Cerebellar cortex (tissue), 1 donor: Measurements from ENCODE around the gene FAM53A.

Experiments used
- DNase-seq: peaks from one replicate; pipeline ENCODE4 v3.0.0-alpha.2; 2015; ENCODE audit warnings: low spot score

The FAM53A gene

DNA sequence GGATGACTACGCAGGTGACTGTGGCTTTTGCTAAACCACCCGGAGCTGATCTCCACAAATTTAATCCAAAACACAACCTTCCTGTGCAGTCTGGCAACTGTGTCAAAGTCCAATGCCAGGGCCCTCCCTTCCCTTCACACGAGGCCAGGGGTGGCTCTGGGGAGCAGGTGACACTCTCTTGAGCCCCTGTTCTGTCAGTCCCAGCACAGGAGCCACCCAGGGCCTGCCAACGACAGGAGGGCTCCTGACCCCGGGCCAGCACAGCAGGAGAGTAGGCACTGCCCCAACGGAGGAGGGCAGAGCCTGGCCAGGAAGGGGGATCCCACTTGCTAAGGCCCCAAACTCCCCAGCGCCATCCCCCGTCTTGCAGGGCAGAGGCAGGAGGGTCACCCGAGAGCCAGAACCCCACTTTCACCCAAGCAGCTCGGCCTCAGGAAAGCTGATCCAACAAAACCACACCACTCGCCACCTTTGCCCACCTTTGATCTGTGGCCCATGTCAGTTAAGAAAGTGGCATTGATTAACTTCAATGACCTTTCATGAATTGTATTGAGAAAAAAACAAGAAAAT, 44.7 kb downstream of the FAM53A start:
- no peak for DNase-seq

DNA sequence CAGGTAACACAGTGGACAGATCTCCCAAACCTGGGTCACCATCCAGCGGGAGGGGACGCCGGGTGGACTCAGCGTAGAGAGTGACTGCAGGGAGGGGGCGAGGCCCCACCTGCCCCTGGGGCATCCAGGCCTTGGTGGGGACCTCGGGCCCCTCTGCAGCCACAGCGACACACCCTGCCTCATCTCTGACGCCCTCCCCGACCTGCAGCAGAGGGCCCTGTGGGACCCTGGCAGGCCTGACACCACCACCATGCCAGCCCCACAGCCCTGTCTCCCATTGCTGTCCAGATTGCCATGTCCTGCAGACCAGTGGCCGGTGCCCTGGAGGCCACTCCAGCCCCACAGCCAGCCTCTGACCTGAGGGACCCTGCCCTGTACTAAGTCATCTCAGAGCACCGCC, 45.2 kb downstream of the FAM53A start:
- no peak for DNase-seq

DNA sequence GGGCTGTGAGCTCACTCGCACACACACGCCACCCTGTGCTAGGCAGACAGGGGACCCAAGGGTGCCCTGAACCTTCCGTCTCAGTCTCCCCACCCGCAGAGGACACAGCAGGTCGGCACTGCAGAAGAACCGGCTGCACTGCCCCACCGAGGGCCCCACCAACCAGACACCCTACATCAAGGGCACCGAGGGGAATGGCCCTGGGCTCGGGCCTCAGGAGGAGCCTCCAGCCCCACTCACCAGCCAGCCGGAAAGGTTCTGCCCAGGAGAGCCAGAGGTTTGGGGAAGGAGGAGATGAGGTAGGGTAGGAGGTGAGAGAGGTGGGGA, 45.9 kb downstream of the FAM53A start:
- no peak for DNase-seq

DNA sequence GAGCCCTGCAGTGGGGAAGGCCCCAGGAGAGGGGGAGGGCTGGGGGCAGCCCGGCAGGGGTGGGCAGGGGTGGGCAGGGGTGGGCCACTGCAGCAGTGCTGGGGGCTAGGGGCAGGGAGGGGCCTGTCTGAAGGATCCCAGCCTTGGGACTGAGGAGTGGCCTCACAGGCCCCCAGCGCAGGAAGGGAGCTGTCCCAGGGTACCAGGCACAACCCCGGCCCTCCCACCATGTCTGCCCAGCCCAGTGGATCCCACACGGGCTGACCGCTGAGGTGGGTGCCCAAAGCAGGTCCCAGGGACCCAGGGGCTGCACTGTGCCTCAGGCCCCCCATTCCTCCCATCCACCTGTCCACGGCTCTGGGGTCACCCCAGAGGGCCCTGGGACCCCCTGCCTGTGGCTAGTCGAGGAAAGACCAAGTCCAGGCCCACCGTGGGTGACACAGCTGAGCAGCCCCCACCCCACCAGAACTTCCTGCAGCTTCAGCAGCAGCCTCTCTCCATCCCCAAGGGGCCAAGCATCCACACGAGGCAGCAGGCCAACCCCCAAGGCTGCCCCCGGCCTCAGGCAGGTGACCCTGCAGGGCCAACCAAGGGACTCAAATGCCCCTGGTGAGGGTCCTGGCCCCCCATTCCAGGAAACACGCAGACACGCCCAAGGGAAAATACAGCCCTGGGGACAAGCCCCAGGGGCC, 46.4 kb downstream of the FAM53A start:
- DNase-seq = no peak

DNA sequence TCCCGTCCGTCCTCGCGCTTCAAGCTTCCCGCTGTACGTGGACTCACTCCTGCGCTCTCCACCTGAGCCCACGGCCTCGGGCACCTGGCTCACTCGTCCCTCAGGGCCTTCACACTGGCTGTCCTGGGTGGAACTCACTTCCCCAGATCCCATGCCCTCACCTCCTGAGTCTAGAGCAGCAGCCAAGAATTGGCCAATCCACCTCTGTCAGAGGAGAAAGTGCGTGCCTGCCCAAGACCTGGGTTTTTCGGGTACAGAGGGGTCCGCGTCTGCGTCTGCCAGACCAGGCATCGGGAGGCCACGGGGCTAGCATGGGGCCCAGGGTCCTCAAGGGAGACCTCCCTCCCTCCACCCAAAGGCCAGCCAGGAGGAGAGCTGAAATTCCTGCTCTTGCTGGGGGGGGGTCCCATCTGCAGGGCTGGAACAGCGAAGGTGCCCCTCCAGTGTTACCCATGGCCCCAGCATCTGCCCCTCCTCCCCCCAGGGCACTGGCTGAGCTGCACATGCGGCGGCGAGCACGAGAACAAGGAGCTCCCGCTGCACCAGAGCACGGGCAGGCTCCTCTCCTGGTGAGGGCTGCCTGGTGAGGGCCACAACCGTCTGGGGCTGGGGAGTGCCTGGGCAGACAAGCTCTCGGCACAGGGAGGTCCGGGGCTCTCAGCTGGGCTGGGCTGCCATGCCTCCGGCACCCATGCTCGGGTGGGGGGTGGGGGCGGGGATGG, 47.5 kb downstream of the FAM53A start:
- DNase-seq = no peak

DNA sequence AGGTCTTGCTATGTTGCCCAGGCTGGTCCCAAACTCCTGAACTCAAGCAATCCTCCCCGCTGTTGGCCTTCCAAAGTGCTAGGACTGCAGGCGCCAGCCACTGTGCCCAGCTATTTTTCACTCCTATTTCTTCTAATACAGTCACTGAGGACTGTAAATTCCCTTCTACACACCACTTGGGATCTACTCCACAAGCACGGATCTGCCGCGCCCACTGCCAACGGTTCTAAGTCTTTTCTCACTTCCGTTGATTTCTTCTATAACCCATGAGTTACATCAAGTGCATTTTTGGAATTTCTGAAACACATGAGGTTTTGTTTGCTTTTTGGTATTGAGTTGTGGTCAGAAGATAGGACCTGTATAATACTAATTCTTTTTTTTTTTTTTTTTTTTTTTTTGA, 48.6 kb downstream of the FAM53A start:
- DNase-seq = no peak

DNA sequence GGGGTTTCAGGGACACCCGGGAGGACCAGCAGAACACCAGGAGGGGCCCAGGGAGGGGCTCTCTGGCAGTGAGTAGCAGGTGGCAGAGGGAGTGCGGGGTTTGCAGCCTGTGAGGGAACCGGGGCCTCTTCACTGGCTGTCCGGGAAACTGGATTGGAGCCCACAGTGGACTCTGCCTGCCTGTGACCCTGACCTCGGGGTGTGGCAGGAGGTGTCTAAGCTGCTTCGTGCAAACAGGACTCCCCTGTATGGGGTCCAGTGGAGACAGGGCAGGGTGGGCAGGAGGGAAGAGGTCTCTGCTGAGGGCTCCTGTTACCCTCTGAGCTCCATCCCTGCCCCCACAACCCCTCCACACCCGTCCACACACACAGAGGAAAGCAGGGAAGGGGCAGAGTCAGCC, 50.1 kb downstream of the FAM53A start:
- no peak for DNase-seq

DNA sequence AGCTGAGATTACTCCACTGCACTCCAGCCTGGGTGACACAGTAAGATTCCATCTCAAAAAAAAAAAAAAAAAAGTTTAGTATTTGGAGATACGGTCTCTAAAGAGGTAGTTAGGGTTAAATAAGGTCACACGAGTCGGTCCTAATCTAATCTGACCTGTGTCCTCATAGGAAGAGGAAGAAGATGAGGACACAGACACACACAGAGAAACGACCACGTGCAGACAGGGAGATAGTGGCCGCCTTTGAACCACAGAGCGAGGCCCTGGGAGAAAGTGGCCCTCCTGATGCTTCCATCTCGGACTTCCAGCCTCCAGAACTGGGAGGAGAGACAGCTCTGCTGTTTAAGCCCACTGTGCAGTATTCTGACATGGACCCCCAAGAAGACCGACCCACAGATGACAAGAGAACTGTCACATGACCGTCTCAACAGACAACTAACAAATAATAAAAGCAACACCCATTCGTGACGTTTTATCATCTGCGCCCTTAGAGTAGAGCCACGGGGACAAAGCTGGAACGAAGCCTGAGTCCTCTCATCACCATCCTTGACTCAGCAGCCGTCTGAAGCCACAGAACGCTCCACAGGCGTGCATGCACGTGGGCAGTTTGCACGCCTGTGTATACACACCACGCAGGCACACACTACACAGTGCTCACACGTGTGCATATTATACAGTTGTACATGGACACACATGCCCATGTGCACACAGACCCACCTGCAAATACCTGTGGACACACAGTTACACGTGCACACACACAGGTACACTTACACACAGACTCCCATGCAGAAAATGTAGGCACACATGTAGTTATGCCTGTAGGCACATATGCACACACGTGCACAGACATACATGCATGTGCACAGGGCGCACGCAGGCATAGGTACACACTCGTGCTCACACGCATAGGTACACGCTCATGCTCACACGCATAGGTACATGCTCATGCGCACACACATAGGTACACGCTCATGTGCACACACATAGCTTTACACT, 51.7 kb downstream of the FAM53A start:
- no peak for DNase-seq

DNA sequence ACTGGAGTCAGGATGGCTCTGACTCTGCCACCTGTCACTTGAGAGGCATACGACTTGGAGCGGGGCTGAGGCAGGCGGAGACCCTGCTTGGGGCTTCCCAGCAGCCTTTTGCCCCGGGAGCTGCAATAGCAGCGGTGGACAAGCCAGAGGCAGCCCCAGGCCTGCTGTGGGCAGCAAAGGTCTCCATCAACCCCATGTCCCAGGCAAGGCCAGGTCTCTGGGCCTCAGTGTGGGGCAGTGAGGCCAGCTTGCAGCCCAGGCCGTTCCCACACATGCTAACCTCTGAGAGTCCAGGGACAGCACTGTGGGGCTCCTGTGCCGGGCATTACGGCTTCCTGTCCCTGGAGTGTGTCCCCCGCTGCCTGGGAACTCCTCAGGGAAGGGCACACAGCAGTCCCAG, 53.0 kb downstream of the FAM53A start:
- no peak for DNase-seq

DNA sequence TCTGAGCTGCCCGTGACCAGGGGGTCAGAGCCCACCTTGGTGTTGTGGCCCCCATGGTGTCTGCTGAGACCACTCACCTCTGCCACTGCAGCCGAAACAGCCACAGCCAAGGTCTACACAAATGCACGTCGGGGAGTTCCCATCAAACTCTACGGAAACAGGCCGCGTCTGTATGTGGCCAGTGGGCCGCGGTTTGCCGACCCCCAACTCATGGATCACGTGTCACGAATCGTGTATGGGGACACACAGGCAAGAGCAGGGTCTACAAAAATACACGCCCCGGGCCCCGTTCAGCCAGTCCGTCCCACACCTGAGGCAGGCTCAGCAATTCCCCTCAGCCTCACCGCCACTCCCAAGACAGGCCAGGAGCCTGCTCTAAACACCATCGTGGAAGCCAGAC, 53.8 kb downstream of the FAM53A start:
- no peak for DNase-seq

DNA sequence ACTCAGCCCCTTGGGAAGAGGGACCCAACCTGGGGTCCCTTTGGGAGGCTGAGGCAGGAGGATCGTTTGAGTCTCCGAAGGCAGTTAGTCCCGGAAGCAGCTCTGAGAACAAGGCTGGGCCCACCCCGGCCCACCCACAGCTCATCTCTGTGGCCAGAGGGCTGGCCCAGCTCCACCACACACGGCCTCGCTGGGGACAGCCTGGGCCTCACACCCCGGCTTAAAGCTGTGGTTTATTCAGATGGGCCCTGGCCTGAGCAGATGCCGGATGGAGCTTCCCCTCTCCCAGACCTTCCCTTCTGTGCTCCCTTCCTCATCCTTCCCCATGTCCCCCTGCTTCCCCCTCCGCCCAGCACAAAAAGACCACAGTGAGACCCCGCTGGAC, 54.4 kb downstream of the FAM53A start:
- no peak for DNase-seq

DNA sequence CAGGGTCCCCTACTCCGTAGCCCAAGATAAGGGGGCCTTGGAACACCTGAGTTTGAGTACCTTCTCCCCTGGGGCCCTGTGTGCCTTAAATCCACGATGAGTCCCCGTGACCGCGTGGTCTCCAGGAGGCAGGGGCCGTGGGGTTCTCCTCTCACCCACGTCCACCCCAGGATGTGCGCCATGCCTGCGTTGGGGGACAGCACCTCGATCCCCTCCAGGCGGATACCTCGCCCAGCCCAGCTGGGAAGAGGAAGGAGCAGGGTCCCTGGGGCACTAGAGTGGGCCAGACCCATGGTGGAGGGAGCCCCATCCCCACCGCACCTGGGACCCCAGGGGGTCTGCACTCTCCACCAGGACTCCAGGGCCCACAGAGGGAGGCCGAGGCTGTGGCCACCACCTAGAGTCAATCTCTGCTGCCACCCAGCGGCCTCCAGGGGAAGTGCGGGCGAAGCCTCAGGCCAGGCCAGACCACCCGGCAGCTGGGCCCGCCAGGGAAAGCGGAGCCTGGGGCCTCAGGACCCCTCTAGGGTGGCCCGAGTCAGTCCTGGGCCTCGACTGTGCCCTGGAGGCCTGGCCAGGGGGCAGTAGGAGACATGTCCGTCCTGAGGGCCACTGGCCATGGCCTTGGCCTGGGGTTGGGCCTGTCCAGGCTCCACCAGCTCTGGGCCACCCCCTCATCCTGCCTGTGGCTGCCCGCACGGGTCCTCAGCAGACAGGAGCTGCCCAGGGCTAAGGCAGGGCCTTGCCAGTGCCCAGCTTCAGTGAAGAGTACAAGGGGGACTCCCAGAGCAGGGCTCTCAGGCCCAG, 55.0 kb downstream of the FAM53A start:
- peak; percentile 52 for DNase-seq

DNA sequence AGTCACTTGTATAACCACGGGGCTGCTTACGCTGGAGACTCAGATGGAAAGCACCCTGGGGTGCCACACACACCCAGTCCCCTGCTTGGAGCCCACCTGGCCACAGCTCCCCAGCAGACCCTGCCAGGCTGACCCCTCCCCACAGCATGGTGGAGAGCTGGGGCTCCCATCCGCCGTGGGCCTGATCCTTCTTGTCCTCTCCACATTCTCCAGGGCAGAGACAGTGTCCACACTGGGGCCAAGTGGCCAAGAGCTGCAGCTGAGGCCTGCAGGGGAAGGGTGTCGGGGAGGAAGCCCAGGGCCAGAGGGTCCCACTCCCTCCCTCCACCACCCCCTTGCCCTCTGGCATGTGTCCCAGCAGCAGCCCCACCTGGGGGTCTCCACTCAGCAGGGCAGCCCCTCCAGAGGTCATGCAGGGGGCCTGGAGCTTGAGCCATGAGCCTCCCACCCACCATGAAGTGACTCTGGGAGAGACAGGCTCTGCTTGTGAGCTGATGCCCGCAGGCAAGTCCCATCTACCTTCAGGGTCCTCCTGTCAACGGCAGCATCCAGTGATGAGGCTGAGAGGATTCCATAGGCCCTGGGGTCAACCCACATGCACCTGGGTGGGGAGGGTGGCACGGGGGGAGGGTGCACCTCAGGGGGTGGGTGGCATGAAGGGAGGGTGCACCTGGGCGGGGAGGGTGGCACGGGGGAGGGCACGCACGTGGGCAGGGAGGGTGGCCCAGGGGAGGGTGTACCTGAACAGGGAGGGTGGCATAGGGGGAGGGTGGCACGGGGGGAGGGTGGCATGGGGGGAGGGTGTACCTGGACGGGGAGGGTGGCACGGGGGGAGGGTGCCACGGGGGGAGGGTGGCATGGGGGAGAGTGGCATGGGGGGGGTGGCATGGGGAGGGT, 56.4 kb downstream of the FAM53A start:
- no peak for DNase-seq

DNA sequence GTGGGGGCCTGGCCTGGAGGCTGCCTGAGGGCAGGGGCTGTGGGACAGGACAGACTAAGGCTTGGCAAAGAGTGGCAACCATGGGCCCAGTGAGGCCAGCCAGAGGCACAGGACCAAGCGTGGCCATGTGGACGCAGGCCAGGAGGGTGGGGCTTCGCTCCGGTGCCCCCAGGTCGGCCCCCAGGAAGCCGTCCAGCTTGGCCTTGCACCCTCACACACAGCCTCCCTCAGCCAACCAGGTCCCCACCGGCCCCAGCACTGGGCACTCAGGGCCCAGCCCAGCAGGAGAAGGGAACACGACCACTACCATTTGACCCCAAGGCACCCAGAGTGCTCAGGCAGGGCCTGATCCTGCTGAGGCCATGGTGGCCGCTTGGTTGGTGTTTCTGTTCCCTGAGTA, 57.2 kb downstream of the FAM53A start:
- no peak for DNase-seq

DNA sequence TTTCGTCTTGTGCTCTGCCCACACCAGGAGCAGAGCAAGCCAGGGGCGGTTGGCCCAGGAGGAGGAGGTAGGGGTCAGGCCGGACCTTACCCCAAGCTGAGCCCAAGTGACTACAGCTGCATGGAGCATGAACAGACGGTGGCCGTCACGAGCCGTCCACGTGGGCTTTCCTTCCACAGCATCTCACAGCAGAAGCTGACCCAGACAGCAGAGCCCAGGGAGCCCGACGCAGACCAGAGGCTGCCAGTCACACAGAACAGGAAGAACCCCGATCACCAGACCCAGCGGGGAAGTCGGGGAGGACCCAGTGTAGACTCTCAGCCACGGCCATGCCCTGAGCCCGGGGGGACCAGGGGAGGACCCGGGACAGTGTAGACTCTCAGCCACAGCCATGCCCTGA, 58.0 kb downstream of the FAM53A start:
- DNase-seq = no peak

DNA sequence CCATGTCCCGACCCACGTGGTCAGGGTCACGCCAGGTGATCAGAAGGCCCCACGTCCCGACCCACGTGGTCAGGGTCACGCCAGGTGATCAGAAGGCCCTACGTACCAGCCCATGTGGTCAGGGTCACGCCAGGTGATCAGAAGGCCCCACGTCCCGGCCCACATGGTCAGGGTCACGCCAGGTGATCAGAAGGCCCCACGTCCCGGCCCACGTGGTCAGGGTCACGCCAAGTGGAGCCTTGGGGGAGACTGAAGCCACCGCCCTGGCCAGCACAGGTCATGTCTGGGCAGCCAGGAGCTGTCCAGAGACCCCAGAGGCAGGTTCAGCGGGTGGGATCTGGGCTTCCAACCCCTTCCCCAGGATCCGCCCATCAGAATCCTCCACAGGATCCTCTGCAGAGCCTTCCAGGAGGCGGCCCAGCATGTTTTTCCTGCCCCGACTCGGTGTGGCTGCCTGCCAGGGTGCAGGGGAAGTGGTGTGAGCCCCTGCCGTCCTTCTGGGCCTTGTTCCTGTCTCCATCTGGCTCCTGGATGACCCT, 58.4 kb downstream of the FAM53A start:
- no peak for DNase-seq

DNA sequence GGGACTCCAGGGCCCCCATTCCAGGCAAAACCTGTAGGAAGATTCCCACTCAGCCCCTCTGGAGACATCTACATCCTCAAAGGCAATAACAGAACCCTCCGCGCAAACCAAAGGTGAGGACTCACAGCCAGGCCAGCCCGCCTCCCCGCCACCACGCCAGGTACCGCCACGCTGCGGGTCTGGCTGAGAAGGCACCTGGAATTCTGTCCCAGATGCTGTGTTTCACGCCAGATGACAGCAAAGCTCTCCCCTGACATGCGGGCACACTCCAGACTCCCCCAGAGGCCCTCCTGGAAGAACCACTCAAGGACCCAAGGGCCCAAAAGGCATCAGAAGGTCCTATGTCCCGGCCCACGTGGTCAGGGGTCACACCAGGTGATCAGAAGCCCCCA, 59.6 kb downstream of the FAM53A start:
- DNase-seq = no peak

DNA sequence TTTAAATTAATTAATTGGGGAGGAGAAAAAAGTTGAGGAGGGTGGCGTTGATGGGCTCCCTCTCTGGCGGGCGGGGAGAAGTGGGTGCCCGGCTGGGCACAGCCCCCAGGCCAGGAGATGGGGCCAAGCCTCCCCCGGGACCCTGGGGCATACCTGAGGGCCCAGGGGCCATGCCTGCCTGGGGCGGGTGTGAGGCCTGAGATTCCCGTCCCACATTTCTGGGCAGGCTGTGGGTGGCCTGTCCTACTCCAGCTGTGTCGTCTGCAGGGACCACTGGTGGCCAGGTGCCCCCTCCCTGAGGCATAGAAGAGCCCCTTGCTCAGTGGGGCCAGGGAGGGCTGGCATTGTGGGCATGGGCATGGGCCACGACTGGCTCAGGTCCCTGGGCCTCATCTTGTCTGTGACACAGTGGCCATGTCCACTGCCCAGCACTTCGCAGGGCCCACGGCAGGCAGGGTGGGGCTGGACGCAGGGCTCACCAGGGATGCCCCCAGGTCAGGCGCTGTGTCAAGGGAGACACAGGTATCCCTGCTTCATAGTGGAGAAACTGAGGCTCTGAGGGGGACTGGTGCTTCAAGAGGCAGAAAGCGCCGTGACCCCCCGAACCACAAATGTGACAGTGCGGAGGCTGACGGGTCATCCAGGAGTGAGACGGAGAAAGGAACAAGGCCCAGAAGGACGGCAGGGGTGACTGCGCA, 60.1 kb downstream of the FAM53A start:
- no peak for DNase-seq

DNA sequence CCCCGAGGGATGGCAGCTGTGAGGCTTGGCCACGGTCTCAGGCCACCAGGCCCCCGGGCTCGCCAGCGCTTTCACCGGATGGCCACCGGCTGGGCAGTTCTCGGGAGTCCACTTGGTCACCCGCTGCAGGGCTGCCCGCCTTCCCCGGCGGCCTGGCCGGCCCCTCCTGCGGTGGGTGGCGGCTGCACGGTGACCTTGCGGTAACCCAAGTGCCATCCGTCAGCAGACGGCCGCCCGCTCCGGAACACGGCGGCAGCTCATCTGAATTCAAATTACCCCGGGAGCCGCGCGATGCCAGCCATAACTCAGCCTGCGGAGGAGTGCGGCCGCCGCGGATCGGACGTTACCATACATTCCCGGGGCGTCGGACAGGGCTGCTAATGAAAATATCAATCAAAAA, 60.7 kb downstream of the FAM53A start:
- DNase-seq = no peak

DNA sequence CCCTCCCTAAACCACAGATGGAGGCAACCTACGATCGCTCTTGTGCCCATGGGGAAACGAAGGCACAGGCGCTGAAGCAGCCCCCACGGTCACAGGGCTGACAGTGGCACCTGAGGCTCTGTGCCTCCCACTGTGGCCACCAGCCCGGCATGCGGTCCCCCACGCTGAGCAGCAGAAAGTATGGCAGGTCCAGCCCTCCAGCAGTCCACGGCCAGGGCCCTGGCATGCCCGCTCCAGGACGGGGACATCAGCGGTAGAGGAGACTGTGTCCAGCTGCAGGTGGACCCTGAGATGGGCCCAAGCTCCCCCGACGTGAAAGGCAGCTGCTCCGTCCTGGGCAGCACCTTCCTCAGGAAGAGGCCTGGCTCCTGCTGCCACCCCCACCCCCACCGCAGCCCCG, 61.2 kb downstream of the FAM53A start:
- DNase-seq = no peak
